Measurements from ENCODE around the gene PPP1R10. TPM values are rescaled to one million over a fixed set of nuclear protein-coding genes. Genes with fewer than 3 reads are reported as not detected.
"Not testable (repeated sequence)": the region's sequence is repeated elsewhere in the genome, so short reads cannot be mapped to it uniquely, and the experiment has no call there.

PPP1R10 gene
- total RNA-seq = 10 to 100 TPM; 17.3 to 51.1 (median 26.5) TPM

DNA sequence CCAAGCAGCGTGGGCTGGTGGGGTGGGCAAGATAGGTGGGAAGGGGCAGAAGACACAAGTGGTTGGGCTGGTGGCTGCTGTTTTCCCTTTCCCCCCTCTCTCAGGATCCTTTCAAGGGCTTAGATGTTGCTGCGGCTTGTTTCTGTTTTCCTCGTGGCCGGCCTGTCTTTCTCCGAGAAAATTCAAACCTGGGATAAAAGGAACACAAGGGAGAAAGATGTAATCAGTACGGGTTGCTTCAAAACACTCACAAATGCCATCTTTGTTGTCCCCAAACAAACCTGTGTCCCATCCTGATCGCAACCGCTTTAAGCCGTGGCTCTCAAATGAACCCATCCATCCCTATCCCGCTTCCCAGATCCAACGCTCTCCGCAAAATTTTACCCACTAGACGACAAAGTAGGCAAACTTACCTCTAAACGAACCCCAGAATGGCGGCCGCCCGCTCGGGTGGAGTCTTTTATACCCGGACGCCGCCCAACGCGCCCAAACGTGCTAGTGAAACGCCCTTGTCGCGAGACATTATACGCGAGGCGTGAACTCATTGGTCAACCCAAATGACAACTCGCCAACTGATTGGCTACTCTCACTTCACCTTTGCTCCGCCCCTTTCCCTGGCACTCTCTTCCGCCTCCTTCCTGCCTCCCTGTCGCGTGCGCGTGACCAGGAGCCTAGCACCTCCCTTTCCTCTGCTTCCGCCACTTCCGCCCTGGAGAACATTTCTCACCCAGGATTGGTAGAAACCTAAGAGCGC, at the start of gene PPP1R10:
Gene PPP1R10 (minus strand): TSS at position 433 of the 754 bp plus-strand sequence. CDS start 7,299 bp downstream, outside the sequence.
- H3K4me1 ChIP-seq = peaks cover 0 to 14% of the 10 kb centered on the region in 2 donors
- no peaks in the 10 kb centered on the region for H3K9me3 ChIP-seq
- no peaks in the 10 kb centered on the region for H3K27me3 ChIP-seq
- H3K27ac ChIP-seq = peak within 1 kb of the TSS; percentile 95 to 100
- no peaks in the 10 kb centered on the region for H3K36me3 ChIP-seq
- peak; percentile 99 to 100 for DNase-seq (ENCODE audit: low spot score in 2 of 2)
- intact Hi-C loops (cut with DNase I; ENCODE audit: low total_unique reads) = no loop called here
- peak within 1 kb of the TSS; percentile 82 to 91 (median 86) for H3K4me3 ChIP-seq
- TF ChIP-seq POLR2A (IDR thresholded peaks at IDR 0.05) (peak; percentile 100), CTCF (IDR thresholded peaks at IDR 0.05) (peak; percentile 17 to 29 (median 26)), POLR2AphosphoS5 (IDR thresholded peaks at IDR 0.05) (peak; percentile 100)

- H3K4me3 ChIP-seq; H3K27ac ChIP-seq; H3K27me3 ChIP-seq; H3K9me3 ChIP-seq; intact Hi-C loops (cut with DNase I; ENCODE audit: low total_unique reads); H3K4me1 ChIP-seq; DNase-seq (ENCODE audit: low spot score in 2 of 2): not testable (repeated sequence)
- H3K36me3 ChIP-seq = peaks cover 16% of the 10 kb centered on the region
These were observed 49.3 kb upstream of the PPP1R10 start for GRCh38 chr6:30666300-30666699.

DNA sequence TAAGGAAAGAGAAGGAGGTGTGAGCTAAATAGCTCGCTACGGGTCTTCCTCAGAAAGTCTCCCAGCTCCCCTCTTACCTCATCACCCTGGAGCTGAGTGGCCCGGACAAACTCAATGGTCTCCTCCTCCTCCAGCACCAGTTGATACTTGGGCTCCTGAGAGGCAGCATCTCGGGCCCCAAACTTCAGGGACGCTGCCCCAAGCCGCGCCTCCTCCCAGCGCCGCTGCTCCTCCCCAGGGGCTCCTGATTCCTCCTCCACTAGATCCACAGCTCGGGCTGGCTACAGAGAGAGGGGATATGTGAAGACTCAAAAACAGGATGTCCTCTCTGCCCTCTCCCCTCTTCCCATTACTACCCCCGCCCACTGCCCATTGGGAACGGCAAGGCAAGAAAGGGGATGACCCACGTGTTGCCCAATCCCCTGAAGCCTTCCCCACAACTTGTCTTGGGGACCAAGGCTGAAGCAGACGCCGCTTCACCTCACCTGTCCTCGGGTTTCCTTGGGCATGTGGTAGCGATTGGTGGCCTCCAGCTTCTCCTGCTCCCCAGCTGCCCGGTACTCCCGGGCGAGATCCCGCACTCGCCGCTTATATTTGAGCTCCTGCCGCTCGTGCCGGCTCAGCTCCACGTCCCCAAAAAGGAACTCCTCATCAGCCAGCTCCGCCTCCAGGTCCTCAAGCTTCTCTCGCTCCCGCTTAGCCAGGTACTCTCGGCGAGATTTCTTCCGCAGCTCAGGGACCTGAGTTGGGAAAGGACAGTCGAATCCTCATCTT, 48.1 kb upstream of the PPP1R10 start:
- Histone ChIP-seq H3K4me3 (no peak overlapping the region), H3K36me3 (peaks cover 16% of the 10 kb centered on the region), H3K9me3 (no peaks in the 10 kb centered on the region), H3K4me1 (no peaks in the 10 kb centered on the region), H3K27me3 (no peaks in the 10 kb centered on the region), H3K27ac (no peak overlapping the region)
- TF ChIP-seq POLR2A (IDR thresholded peaks at IDR 0.05) (no peak), CTCF (IDR thresholded peaks at IDR 0.05) (no peak), POLR2AphosphoS5 (IDR thresholded peaks at IDR 0.05) (no peak)
- no peak for DNase-seq (ENCODE audit: low spot score in 2 of 2)
- intact Hi-C loops (cut with DNase I; ENCODE audit: low total_unique reads) = no loop called here

DNA sequence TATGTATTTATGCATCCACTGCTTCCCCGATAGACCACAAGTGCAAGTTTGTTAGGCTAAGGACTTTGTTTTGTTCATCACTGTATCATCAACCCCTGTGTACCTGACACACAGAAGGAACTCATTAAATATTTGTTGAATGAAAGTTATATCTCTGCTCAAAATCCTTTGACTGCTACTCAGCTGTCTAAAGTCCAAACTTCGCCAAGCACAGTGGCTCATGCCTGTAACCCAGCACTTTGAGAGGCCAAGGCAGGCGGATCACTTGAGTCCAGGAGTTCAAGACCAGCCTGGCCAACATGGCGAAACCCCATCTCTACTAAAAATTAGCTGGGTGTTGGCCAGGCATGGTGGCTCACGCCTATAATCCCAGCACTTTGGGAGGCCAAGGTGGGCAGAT, 40.9 kb upstream of the PPP1R10 start:
- DNase-seq (ENCODE audit: low spot score in 2 of 2); H3K27ac ChIP-seq; H3K4me3 ChIP-seq; H3K9me3 ChIP-seq; H3K27me3 ChIP-seq; intact Hi-C loops (cut with DNase I; ENCODE audit: low total_unique reads); H3K4me1 ChIP-seq: not testable (repeated sequence)
- H3K36me3 ChIP-seq = peaks cover 29% of the 10 kb centered on the region

GRCh38 chr6:30657454-30657853, 40.4 kb upstream of the PPP1R10 start:
- Histone ChIP-seq H3K36me3 (peaks cover 25% of the 10 kb centered on the region), H3K4me3 (no peak overlapping the region), H3K4me1 (no peaks in the 10 kb centered on the region), H3K9me3 (no peaks in the 10 kb centered on the region), H3K27me3 (no peaks in the 10 kb centered on the region), H3K27ac (no peak overlapping the region)
- no peak for TF ChIP-seq POLR2AphosphoS5 (IDR thresholded peaks at IDR 0.05)
- no peak for TF ChIP-seq POLR2A (IDR thresholded peaks at IDR 0.05)
- TF ChIP-seq CTCF (IDR thresholded peaks at IDR 0.05) = no peak
- intact Hi-C loops (cut with DNase I; ENCODE audit: low total_unique reads) = no loop called here
- no peak for DNase-seq (ENCODE audit: low spot score in 2 of 2)

- no peak overlapping the region for H3K4me3 ChIP-seq
- no peaks in the 10 kb centered on the region for H3K9me3 ChIP-seq
- intact Hi-C loops (cut with DNase I; ENCODE audit: low total_unique reads) = no loop called here
- no peaks in the 10 kb centered on the region for H3K4me1 ChIP-seq
- no peak for TF ChIP-seq POLR2AphosphoS5 (IDR thresholded peaks at IDR 0.05)
- TF ChIP-seq CTCF (IDR thresholded peaks at IDR 0.05) = no peak
- no peak for TF ChIP-seq POLR2A (IDR thresholded peaks at IDR 0.05)
- H3K27ac ChIP-seq = no peak overlapping the region
- no peak for DNase-seq (ENCODE audit: low spot score in 2 of 2)
- peaks cover 24% of the 10 kb centered on the region for H3K36me3 ChIP-seq
- no peaks in the 10 kb centered on the region for H3K27me3 ChIP-seq
These were observed 39.5 kb upstream of the PPP1R10 start for GRCh38 chr6:30656513-30656912.

All from breast epithelium (tissue), 4 donors.